Mucosa of descending colon (tissue), 3 donors: ENCODE results near the gene PIEZO2. TPM values are rescaled to one million over a fixed set of nuclear protein-coding genes. Genes with fewer than 3 reads are reported as not detected.
"Not testable (repeated sequence)": the region's sequence is repeated elsewhere in the genome, so short reads cannot be mapped to it uniquely, and the experiment has no call there.

Experiments used
- ATAC-seq: fragments of 200-7000 bp; cut with Tn5 transposase; one replicate; pipeline ENCODE4 v1.9.1; 2020; ENCODE audit warnings: mild to moderate bottlenecking, moderate library complexity
- DNase-seq, 3 donors: peaks; one replicate each; pipeline ENCODE4 v3.0.0-alpha.2; 2020
- H3K36me3 ChIP-seq: fragments of 200-600 bp; one replicate; pipeline ENCODE4 v1.8.0; 2021; ENCODE audit warnings: low read depth, mild to moderate bottlenecking
- H3K4me1 ChIP-seq: fragments of 200-600 bp; one replicate; pipeline ENCODE4 v1.8.0; 2021; ENCODE audit warnings: low read depth, mild to moderate bottlenecking
- H3K4me3 ChIP-seq: fragments of 200-600 bp; one replicate; pipeline ENCODE4 v1.8.0; 2021; ENCODE audit warnings: mild to moderate bottlenecking
- H3K9me3 ChIP-seq: fragments of 200-600 bp; one replicate; pipeline ENCODE4 v1.8.0; 2021; ENCODE audit warnings: mild to moderate bottlenecking
- intact Hi-C, 2 donors: fragments of 100-400 bp; cut with DNase I in 1 of 2; cut with micrococcal nuclease in 1 of 2; formaldehyde crosslinking; loops; one replicate each; pipeline versions ENCODE4 v1.11.0 to v1.11.1; 2022; cut with DNase I, micrococcal nuclease
- total RNA-seq, 3 donors: library from RNA; stranded (reverse); fragmentation: NEBNext Ultra II Directional in 2 of 3; extraction: Animal tissue kit (Norgen Biotek cat#: 25700) in 2 of 3; gene quantifications; one replicate each; pipeline versions ENCODE4 v1.2.1 to v1.2.4, GENCODE V29; 2021 to 2023
- TF ChIP-seq, protein P1 (sequence below): fragments of 200-600 bp; IDR thresholded peaks from one replicate; pipeline ENCODE4 v1.8.0; 2022; ENCODE audit warnings: antibody characterized with exemption, mild to moderate bottlenecking
- donor health status: DM: no; HTN: no; CAD: no; lungs with moderate emphysema.
- donor health status: DM: no; HTN: no; CAD: no.
- donor health status: DM: no; HTN: yes; CAD: no.

PIEZO2 gene
- total RNA-seq, 3 donors from 2014 or later = 1.0 to 18.9 (median 1.4) TPM

DNA sequence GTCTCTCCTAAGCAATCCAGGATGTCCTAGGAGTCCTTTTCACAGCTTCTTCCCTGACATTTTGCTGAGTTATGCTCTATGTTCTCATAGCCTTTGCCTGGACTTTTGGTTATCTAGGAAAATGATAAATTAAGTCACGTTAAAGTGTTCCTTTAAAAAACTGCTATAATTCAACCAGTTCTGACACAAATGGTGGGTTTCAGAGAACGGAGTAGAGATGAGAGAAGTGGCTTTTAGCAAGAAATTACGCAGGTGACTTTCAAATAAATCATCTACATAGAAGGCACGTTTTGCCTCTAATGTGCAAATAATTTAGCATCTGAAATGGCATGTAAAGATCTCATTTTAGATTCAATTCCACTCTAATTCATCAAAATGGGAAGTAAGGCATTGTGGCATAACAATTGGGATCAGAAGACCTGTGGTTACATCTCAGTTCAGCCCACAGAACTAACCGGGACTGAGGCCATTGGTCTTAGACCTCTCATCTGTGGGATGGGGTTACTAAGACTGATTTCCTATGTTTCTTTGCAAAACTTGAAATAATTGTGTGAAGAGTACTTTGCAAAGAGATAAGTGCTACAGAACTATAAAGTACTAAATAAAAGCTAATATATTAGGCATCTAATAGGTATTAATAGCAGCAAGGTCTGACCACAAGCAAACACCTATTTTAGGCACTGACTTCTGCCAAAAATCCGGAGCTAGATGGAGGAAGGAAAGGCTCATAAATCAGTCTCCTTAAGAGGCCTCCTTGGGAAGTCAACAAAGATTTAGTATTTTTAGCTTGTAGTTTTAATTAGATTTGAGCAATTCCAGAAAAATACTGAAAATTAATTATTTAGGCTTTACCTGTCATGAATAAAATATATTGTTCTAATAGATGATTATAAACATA lies 211.4 kb downstream of the PIEZO2 start:
- no peaks in the 10 kb centered on the region for H3K4me1 ChIP-seq
- TF ChIP-seq, protein P1, sequence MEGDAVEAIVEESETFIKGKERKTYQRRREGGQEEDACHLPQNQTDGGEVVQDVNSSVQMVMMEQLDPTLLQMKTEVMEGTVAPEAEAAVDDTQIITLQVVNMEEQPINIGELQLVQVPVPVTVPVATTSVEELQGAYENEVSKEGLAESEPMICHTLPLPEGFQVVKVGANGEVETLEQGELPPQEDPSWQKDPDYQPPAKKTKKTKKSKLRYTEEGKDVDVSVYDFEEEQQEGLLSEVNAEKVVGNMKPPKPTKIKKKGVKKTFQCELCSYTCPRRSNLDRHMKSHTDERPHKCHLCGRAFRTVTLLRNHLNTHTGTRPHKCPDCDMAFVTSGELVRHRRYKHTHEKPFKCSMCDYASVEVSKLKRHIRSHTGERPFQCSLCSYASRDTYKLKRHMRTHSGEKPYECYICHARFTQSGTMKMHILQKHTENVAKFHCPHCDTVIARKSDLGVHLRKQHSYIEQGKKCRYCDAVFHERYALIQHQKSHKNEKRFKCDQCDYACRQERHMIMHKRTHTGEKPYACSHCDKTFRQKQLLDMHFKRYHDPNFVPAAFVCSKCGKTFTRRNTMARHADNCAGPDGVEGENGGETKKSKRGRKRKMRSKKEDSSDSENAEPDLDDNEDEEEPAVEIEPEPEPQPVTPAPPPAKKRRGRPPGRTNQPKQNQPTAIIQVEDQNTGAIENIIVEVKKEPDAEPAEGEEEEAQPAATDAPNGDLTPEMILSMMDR = no peak
- no peaks in the 10 kb centered on the region for H3K9me3 ChIP-seq
- intact Hi-C loops = no loop called here
- no peak overlapping the region for H3K4me3 ChIP-seq
- no peaks in the 10 kb centered on the region for H3K36me3 ChIP-seq
- ATAC-seq = no peak
- DNase-seq = no peak

DNA sequence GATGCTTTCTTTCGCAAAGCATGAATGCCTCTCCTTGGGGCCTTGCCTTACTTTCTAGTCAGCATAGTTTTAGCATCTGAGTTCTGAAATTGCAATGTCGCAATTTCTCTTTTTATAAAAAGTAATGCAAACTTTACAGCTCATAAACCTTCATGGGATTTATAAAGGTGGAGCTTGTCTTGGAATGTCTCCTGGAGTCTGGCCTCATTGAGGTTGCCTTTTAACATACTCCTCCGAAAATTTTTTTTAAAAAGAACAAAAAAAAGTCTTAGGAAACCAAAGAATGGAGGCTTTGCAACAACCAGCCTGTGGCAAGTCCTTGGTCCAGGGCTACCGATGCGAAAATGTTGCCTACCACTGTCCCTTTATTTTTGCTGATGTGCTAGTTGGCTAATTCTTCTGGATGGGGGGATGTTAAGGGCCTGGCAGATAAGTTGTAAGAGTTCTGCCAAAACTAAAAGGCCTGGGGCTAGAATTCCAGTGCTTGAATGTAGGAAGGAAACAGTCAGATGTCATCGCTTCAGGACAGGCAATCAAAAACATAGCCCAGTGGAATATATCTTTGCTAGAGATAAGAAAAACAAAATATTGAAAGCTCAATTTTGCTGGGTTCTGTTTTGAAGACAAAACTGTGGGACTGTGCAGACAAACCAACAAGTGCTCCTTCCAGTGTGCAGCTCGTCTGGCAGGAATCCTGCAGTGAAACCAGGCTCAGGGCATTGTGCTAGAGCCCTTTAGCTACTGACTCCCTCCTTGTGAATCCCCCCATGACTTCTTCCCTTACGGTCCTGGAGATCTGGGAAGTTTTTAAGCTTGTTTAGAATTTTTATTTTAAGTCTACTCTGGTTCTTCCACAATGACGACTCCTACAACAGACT lies 213.0 kb downstream of the PIEZO2 start:
- H3K4me1 ChIP-seq = no peaks in the 10 kb centered on the region
- DNase-seq = no peak
- H3K36me3 ChIP-seq = no peaks in the 10 kb centered on the region
- H3K4me3 ChIP-seq = no peak overlapping the region
- intact Hi-C loops = no loop called here
- TF ChIP-seq, protein P1 = no peak
- no peaks in the 10 kb centered on the region for H3K9me3 ChIP-seq
- no peak for ATAC-seq

DNA sequence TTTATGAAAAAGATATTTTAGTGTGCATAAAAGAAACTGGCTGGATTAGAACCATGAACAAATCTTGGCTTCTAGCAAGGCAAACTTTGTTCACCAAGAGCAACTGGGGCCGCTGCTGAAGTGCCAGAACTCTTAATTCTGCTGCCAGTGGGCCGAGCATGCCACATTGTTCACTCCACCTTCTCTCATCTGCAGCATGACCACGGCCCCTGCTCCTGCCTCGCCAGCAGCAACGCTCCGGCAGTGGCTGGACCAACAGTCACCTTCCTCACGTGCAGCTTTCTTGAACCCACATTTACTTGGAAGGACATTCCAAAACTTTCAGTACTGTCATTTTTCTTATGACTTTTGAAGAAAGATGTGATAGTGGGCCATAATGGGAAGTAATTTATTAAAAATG lies 213.8 kb downstream of the PIEZO2 start:
- intact Hi-C loops = no loop called here

DNA sequence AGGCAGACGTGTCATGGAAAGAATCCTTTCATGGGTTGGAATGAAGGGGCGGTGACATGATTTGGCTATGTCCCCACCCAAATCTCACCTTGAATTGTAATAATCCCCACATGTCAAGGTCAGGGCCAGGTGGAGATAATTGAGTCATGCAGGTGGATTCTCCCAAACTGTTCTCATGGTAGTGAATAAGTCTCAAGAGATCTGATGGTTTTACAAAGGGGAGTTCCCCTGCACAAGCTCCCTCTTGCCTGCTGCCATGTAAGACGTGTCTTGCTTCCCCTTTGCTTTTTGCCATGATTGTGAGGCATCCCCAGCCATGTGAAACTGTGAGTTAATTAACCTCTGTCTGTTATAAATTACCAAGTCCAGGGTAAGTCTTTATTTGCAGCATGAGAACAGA lies 215.7 kb downstream of the PIEZO2 start:
- DNase-seq = not testable (repeated sequence)

More for the DNA sequence above, 213.8 kb downstream of the PIEZO2 start:
- TF ChIP-seq, protein P1 = no peak
- ATAC-seq = no peak
- H3K4me1 ChIP-seq = no peaks in the 10 kb centered on the region
- H3K9me3 ChIP-seq = no peaks in the 10 kb centered on the region
- no peak overlapping the region for H3K4me3 ChIP-seq
- DNase-seq = no peak
- no peaks in the 10 kb centered on the region for H3K36me3 ChIP-seq

DNA sequence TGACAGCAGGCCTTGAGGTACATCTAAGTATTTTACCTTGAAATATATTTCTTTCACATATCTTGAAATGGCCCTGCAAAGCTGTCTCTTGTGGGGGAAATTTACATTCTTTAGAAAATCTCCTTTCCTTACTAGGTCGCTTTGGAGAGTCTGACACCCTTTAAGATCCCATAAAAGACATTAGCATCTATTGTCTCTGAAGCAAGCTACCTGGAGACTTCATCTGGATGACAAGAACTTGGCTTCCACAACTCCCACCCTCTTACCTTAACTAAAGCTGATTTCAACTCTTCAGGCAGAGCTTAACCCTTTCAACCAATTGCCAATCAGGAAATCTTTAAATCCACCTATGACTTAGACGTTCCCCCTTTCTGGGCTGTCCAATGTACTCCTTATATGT lies 219.3 kb downstream of the PIEZO2 start:
- intact Hi-C loops = no loop called here
- H3K36me3 ChIP-seq = no peaks in the 10 kb centered on the region
- DNase-seq (no peak), ATAC-seq (no peak)
- H3K4me1 ChIP-seq = no peaks in the 10 kb centered on the region
- H3K4me3 ChIP-seq = no peak overlapping the region
- no peaks in the 10 kb centered on the region for H3K9me3 ChIP-seq
- TF ChIP-seq, protein P1 = no peak

More for the DNA sequence above, 215.7 kb downstream of the PIEZO2 start:
- intact Hi-C loops, ATAC-seq, H3K9me3 ChIP-seq, H3K4me1 ChIP-seq, H3K4me3 ChIP-seq, H3K36me3 ChIP-seq: not testable (repeated sequence)
